WTC11 (cell line): ENCODE results near the gene RAMP3.

Experiments
- CREB1 ChIP-seq: sonication (generic); formaldehyde crosslinking; IDR thresholded peaks from 2 replicates; pipeline ENCODE4 v1.8.0; 2023; ENCODE audit warnings: mild to moderate bottlenecking, missing genetic modification reagents
- ELF4 ChIP-seq: sonication (generic); formaldehyde crosslinking; IDR thresholded peaks from 2 replicates; pipeline ENCODE4 v1.8.1; 2022; ENCODE audit warnings: low read depth, mild to moderate bottlenecking, moderate library complexity, missing genetic modification reagents
- TF ChIP-seq, protein P1 (sequence below): fragments of 200-600 bp; IDR thresholded peaks from 2 replicates; pipeline ENCODE4 v1.8.0; 2022; ENCODE audit warnings: antibody characterized with exemption
- TF ChIP-seq, protein P2 (sequence below): sonication (generic); formaldehyde crosslinking; IDR thresholded peaks from 2 replicates; pipeline ENCODE4 v1.8.0; 2022; ENCODE audit warnings: mild to moderate bottlenecking, missing genetic modification reagents

DNA sequence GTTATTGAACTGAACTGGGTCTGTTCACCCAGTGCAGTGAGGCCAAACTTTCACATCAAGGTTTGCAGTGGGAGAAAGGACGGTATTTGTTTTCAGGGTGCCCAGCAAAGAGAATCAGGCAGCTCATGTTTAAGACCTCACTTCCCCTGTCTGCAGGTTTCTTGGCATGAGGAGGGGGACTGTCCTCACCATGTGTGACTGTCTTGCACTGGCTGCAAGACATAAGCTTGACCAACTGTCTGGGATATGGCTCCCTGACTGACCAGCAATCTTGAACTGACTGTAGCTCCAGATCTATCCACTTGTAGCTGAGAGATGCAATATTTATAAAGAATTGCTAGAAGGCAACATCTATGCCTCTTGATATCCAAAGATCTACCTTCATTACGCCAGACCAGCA is 39.9 kb downstream of the RAMP3 start:
- TF ChIP-seq, protein P1, sequence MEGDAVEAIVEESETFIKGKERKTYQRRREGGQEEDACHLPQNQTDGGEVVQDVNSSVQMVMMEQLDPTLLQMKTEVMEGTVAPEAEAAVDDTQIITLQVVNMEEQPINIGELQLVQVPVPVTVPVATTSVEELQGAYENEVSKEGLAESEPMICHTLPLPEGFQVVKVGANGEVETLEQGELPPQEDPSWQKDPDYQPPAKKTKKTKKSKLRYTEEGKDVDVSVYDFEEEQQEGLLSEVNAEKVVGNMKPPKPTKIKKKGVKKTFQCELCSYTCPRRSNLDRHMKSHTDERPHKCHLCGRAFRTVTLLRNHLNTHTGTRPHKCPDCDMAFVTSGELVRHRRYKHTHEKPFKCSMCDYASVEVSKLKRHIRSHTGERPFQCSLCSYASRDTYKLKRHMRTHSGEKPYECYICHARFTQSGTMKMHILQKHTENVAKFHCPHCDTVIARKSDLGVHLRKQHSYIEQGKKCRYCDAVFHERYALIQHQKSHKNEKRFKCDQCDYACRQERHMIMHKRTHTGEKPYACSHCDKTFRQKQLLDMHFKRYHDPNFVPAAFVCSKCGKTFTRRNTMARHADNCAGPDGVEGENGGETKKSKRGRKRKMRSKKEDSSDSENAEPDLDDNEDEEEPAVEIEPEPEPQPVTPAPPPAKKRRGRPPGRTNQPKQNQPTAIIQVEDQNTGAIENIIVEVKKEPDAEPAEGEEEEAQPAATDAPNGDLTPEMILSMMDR: no peak
- no peak for TF ChIP-seq ELF4 (CRISPR knock-in tag)
- TF ChIP-seq, protein P2, sequence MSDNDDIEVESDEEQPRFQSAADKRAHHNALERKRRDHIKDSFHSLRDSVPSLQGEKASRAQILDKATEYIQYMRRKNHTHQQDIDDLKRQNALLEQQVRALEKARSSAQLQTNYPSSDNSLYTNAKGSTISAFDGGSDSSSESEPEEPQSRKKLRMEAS: no peak
- no peak for TF ChIP-seq CREB1 (CRISPR knock-in tag)
